GM12878 (cell line): ENCODE measurements around the gene BDH2.

ENCODE experiments used
- CHD2 ChIP-seq: IDR thresholded peaks from 2 replicates; pipeline ENCODE4 v1.6.1; 2011; ENCODE audit warnings: low read depth, low read length, improper control_type of control experiment, borderline replicate concordance
- CREM ChIP-seq: IDR thresholded peaks from 2 replicates; pipeline ENCODE4 v1.6.1; 2014; ENCODE audit warnings: antibody characterized with exemption, low read depth
- CTCF ChIP-seq, 3 experiments: IDR thresholded peaks in 2 of 3; conservative IDR thresholded peaks in 1 of 3; 2 replicates each; pipeline ENCODE4 v1.5.1; 2011; ENCODE audit warnings: low read depth in 3 of 3, low read length in 3 of 3, mild to moderate bottlenecking in 3 of 3, control low read depth in 2 of 3, moderate library complexity in 2 of 3, inconsistent platforms in 1 of 3, mixed read lengths in 1 of 3; ENCODE audit not compliant: control insufficient read depth in 2 of 3, insufficient read depth in 1 of 3; ENCODE audit errors: extremely low read depth in 1 of 3
- EP300 ChIP-seq, 2 experiments: fragments of 150-350 bp in 1 of 2; IDR thresholded peaks; 2 replicates each; pipeline ENCODE4 v1.6.1; 2011 to 2012; ENCODE audit warnings: low read depth in 2 of 2, low read length in 2 of 2, borderline replicate concordance in 1 of 2, improper control_type of control experiment in 1 of 2, inconsistent platforms in 1 of 2; ENCODE audit not compliant: control insufficient read depth in 1 of 2
- ESRRA ChIP-seq: IDR thresholded peaks from 2 replicates; pipeline ENCODE4 v1.6.1; 2012; ENCODE audit warnings: mild to moderate bottlenecking, low read length, improper control_type of control experiment
- GABPA ChIP-seq: IDR thresholded peaks from 2 replicates; pipeline ENCODE4 v1.6.1; 2014; ENCODE audit warnings: antibody characterized with exemption, low read depth, mild to moderate bottlenecking, inconsistent platforms
- HCFC1 ChIP-seq: fragments of 150-350 bp; IDR thresholded peaks from 2 replicates; pipeline ENCODE4 v1.6.1; 2014; ENCODE audit warnings: low read length
- KDM1A ChIP-seq: fragments of 200-600 bp; sonication (generic); IDR thresholded peaks from 2 replicates; pipeline ENCODE4 v1.6.1; 2016; ENCODE audit warnings: borderline replicate concordance
- LARP7 ChIP-seq: fragments of 450-650 bp; IDR thresholded peaks from 2 replicates; pipeline ENCODE4 v1.6.1; 2017; ENCODE audit warnings: mild to moderate bottlenecking
- NKRF ChIP-seq: fragments of 450-650 bp; conservative IDR thresholded peaks from 2 replicates; pipeline ENCODE4 v1.6.1; 2017; ENCODE audit warnings: mild to moderate bottlenecking, moderate library complexity
- POLR2A ChIP-seq: IDR thresholded peaks from 2 replicates; pipeline ENCODE4 v1.6.1; 2011; ENCODE audit warnings: low read depth, mild to moderate bottlenecking, low read length
- REST ChIP-seq: IDR thresholded peaks from 2 replicates; pipeline ENCODE4 v1.6.1; 2012; ENCODE audit warnings: mild to moderate bottlenecking, low read depth, low read length
- SREBF1 ChIP-seq: IDR thresholded peaks from 2 replicates; pipeline ENCODE4 v1.6.1; 2012; ENCODE audit warnings: mild to moderate bottlenecking, low read length
- SUPT20H ChIP-seq: IDR thresholded peaks from 2 replicates; pipeline ENCODE4 v1.6.1; 2011; ENCODE audit warnings: low read depth, mild to moderate bottlenecking, low read length, moderate library complexity, borderline replicate concordance; ENCODE audit not compliant: control insufficient read depth

- no peak for TF ChIP-seq LARP7
- no peak for TF ChIP-seq CTCF (IDR thresholded peaks at IDR 0.05 in 2 of 3, conservative IDR thresholded peaks at IDR 0.05 in 1 of 3; ENCODE audit: control insufficient read depth in 2 of 3, extremely low read depth in 1 of 3, insufficient read depth in 1 of 3, low read depth in 3 of 3, low read length in 3 of 3)
- TF ChIP-seq GABPA: no peak
- no peak for TF ChIP-seq SREBF1
- TF ChIP-seq EP300 (IDR thresholded peaks at IDR 0.05; ENCODE audit: borderline replicate concordance in 1 of 2, control insufficient read depth in 1 of 2, low read depth in 2 of 2, low read length in 2 of 2): no peak
- TF ChIP-seq CREM: no peak
- no peak for TF ChIP-seq REST
- TF ChIP-seq ESRRA: no peak
- TF ChIP-seq KDM1A: no peak
- no peak for TF ChIP-seq SUPT20H
- no peak for TF ChIP-seq CHD2
- no peak for TF ChIP-seq POLR2A
- no peak for TF ChIP-seq NKRF
- TF ChIP-seq HCFC1: no peak
These were observed 25.7 kb downstream of the BDH2 start for GRCh38 chr4:103073792-103074438.
